ENCODE results near the gene NPAS3.

The NPAS3 gene

DNA sequence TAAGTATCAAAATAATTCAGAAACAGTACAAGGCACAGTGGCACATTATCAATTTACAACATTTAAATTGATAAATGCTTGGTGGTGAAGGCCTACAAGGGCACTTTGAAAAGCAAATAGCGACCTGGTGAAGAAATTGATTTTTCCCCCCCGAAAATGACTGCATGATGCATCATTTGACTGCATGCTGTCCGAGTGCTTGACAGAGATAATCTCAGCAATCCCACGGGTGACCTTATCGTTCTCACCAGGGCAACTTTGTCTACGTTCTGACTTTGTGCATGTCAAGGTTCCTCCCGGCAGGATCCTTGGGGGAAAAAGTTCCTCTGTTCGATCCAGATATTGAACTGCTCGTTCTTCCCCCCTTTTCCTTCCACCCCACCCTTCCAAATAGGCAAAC lies 627.4 kb downstream of the NPAS3 start:
- no peak for DNase-seq

DNA sequence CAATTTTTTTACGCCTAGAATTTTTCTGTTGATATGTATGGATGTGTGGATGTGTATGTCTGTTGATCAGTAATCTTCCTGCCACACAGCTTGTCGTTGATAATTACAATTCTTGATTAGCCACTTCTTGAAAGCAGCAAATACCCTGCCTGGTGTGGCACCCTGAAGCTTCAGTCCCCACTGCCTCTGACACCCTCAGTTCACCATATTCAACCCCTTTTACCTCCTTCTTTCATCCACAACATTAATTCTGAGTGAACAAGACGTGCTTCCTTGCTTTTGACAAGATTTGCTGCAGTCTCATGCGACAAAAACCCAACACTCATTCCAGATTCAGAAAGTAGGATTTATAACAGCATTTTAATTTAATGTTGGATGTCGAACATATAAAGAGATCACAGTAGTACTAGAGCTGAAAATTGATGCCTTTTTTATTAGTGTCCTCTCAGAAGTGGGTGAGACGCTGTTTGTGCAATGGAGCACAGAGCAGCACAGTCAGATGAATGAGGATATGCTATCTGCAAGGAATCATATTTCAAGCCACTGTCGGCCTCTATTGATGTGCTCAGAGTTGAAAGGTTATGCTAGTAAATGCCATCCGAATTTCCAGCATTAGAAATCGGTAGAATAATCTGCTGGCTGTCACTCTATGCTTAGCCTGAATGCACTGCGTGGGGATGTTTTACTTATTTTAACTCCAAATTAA lies 628.5 kb downstream of the NPAS3 start:
- DNase-seq = no peak

DNA sequence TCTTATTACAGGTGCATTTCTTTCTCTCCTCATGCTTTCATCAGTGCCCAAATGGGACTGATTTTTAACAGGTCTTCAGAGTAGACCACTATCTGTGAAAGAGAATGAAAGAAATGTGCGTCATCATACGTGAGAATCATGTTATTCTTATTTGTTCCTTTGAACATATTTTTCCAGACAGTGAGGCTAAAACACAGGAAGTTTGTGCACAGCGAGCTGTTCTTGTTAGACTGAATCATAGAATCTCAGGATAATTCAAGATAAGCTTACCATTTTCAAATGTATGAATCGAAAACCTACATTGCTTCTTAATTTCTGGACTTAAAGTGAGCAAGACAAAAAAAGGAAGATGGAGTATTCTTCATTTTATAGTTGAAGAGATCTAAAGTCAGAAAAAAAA lies 629.1 kb downstream of the NPAS3 start:
- no peak for DNase-seq

- DNase-seq = no peak
These were observed 630.4 kb downstream of the NPAS3 start for GRCh38 chr14:33568935-33569579.

GRCh38 chr14:33569821-33570687 lies 631.4 kb downstream of the NPAS3 start:
- DNase-seq = no peak

- DNase-seq = no peak
These were observed 632.1 kb downstream of the NPAS3 start for GRCh38 chr14:33570694-33571310.

- DNase-seq = no peak
These were observed 634.7 kb downstream of the NPAS3 start for GRCh38 chr14:33573301-33573880.

DNA sequence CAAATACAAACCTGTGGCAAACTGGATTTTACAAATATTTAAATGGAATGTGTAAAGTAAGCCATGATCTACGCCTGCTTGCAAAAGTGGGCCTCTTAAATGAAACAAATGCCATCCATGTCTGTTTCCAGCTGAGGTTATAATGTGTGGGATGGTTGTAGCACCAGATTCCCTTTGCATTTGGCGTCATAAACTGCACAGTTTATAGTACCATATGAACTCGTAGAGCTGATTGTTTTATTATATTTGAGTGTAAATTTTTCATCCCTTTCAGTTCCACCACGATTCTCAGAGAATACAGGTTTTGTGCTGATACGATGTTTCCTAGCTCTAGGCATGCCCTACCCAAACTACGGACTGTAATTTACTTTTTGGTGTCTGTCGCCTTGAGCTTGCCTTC lies 637.3 kb downstream of the NPAS3 start:
- DNase-seq = no peak

GRCh38 chr14:33578461-33579216 lies 640.0 kb downstream of the NPAS3 start:
- no peak for DNase-seq

DNA sequence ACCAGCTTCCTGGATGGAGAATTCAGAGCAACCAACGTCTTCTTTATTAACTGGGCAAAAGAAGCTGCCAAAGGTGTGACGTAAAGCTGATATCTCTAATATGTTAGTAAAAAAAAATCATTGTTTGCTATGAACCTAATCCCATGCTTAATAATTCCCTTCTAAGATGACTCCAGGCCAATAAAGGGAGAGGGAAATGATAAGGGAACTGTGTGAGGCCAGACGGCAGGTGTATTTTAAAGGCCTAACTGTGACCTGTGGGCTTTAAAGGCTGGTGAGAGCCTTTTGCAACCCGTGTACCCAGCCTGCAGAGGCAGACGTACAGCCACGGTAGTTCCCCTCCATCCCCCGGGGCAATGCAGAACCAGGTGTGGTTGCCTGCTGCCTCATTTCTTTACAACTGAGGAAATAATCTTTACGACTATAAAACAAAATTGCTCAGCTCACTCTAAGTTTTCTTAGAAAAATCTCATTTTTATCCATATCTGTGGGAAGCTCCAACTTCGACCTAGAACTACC lies 641.6 kb downstream of the NPAS3 start:
- no peak for DNase-seq

GRCh38 chr14:33580841-33581240 lies 642.2 kb downstream of the NPAS3 start:
- DNase-seq = no peak

DNA sequence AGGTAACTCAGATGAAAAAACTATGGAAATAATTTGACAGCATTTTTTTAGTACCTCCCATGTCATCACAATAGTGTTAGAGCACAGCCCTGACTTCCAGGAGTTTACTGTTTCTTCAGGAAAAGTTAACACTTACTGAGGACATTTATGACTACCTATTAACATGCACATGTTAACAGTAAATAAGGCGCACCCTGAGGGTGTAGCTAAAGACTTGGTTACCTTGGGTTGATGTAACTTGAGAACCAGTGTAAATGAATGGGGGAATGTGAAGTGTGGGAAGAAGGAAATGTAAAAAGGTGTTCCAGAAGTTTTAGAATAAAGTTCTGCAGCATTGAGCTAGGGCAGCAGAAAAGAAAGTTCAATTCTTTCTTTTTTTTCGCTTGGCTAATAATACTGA lies 646.0 kb downstream of the NPAS3 start:
- no peak for DNase-seq

DNA sequence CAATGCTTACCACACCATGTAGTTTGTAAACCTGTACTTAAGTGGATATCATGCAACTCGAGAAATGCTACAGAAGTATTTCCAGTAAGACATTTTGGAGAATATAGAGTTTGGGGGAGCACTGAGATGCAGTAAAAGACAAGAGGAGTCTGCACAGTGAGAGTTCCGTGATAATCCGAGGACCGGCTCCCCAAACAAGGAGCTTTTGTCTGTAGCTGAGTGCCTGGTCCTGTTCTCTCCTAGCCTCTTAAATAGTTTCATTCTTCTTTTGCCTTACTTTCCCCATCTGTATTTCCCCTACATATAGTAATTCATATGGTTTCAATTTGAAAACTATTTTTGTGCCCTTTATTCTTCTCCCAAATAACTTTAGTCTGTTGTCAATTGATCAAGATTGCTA lies 648.1 kb downstream of the NPAS3 start:
- no peak for DNase-seq

DNA sequence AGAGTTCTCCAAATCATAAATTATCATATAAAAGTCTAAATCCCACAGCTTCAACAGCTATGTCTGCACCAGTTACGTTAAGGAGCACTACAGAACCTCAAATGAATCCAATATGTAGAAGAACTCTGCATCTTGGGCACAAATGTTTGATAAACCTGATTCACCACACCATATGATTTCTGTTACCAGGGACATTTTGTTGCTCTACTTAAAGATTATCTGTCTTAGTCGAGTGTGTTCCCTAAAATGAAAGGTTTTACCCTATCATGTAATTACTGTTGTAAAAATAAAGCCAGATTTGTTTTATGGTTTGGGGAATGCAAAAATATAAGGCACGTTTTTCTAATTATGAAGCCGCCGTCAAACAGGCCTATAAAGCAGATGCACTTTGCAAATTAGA lies 649.1 kb downstream of the NPAS3 start:
- no peak for DNase-seq

DNA sequence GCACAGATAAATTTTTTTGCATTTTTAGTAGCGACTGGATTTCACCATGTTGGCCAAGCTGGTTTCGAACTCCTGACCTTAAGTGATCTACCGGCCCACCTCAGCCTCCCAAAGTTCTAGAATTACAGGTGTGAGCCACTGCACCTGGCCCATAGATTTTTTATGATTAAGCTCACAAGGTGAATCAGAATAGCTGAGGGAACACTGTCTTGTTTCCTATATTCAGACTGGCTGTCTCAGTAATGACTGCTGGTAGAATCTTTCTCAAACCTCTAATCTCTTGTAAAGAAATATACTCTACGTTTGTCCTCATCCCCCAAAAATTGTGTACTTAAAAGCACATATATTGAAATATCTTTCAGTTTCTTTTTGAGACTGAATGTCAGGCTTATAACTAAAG lies 650.1 kb downstream of the NPAS3 start:
- DNase-seq = no peak

GRCh38 chr14:33589334-33589733 lies 650.7 kb downstream of the NPAS3 start:
- no peak for DNase-seq

DNA sequence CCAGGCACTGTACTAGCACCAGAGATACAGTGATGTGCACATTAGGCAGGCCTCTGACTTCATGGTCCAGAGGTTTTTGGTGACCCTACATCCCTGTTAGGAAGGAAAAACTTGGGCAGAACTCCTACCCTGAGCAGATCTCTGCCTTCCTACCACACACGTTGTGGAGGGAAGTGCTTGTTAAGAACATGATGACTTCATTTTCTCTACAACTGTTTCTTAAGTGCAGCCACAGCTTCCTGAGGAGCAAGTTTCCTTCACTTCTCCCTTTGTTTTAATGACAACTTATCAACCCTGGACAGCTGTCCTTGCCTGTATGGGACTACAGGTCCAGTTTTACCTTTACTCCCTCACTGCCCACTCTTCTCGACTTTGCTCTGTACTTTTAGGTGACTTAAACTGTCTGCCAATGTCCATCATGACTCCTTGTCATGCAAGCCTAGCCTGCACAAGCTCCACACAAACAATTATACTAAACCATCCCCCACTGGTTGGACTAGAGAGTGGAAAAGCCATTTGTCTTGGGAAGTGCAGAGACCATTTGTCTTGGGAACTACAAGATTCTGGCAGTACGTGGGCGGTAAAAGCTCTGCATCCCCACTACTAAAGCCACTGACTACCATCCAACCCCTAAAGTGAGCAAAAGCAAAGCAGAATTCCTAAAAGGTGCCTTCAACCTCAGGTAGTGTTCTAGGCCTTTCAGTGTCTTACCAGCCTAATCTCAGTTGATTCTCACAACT lies 652.4 kb downstream of the NPAS3 start:
- DNase-seq = no peak

DNA sequence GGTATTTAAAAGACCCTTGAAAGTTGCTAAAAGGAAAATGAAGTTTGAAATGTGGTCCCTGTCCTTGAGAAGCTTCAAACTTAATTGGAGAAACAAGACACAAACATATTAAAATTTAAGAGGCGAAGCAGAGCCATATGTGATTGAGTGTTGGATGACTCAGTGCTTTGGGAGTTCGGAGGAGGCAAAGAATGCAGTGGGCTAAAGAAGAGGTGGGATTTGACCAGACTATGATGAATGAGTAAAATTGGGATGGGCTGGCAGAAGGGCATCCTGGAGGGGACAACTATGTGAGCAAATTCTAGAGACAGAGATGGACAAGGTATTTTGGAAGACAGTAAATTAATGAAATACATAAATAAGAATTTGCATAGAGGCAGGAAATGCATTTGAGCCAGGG lies 653.6 kb downstream of the NPAS3 start:
- DNase-seq = no peak

- no peak for DNase-seq
These were observed 657.8 kb downstream of the NPAS3 start for GRCh38 chr14:33596211-33597080.

GRCh38 chr14:33598582-33598981 lies 659.9 kb downstream of the NPAS3 start:
- DNase-seq = no peak

All from activated naive CD4-positive, alpha-beta T cell (primary cell).